ENCODE data around the gene ARHGAP22.
A peak's percentile ranks its signal among the peaks of the same experiment; 100 is the strongest.

Gene ARHGAP22

GRCh38 chr10:48447356-48448215 is 157.3 kb downstream of the ARHGAP22 start:
- Mint-ChIP-seq H3K4me1 (peaks cover 14% of the 10 kb centered on the region), H3K27ac (no peak overlapping the region), H3K27me3 (ENCODE audit: low read depth, poor library complexity) (peaks cover 11% of the 10 kb centered on the region), H3K36me3 (ENCODE audit: low read depth) (no peaks in the 10 kb centered on the region), H3K9me3 (no peaks in the 10 kb centered on the region), H3K4me3 (no peak overlapping the region)
- DNase-seq = no peak
- no peak for TF ChIP-seq CTCF (IDR thresholded peaks at IDR 0.05)

GRCh38 chr10:48446785-48447184 is 158.1 kb downstream of the ARHGAP22 start:
- Mint-ChIP-seq H3K9me3 (no peaks in the 10 kb centered on the region), H3K4me3 (no peak overlapping the region), H3K4me1 (peaks cover 17% of the 10 kb centered on the region), H3K27me3 (ENCODE audit: low read depth, poor library complexity) (peaks cover 11% of the 10 kb centered on the region), H3K36me3 (ENCODE audit: low read depth) (no peaks in the 10 kb centered on the region), H3K27ac (no peak overlapping the region)
- DNase-seq = no peak
- no peak for TF ChIP-seq CTCF (IDR thresholded peaks at IDR 0.05)

GRCh38 chr10:48445932-48446331 is 158.9 kb downstream of the ARHGAP22 start:
- H3K36me3 Mint-ChIP-seq (ENCODE audit: low read depth) = no peaks in the 10 kb centered on the region
- H3K27ac Mint-ChIP-seq = no peak overlapping the region
- no peaks in the 10 kb centered on the region for H3K9me3 Mint-ChIP-seq
- no peak for DNase-seq
- no peak overlapping the region for H3K4me3 Mint-ChIP-seq
- peaks cover 11% of the 10 kb centered on the region for H3K27me3 Mint-ChIP-seq (ENCODE audit: low read depth, poor library complexity)
- H3K4me1 Mint-ChIP-seq = peaks cover 17% of the 10 kb centered on the region
- TF ChIP-seq CTCF (IDR thresholded peaks at IDR 0.05) = no peak

GRCh38 chr10:48444861-48445841 is 159.7 kb downstream of the ARHGAP22 start:
- peaks cover 17% of the 10 kb centered on the region for H3K4me1 Mint-ChIP-seq
- H3K36me3 Mint-ChIP-seq (ENCODE audit: low read depth) = no peaks in the 10 kb centered on the region
- TF ChIP-seq CTCF (IDR thresholded peaks at IDR 0.05) = no peak
- peaks cover 11% of the 10 kb centered on the region for H3K27me3 Mint-ChIP-seq (ENCODE audit: low read depth, poor library complexity)
- H3K27ac Mint-ChIP-seq = no peak overlapping the region
- DNase-seq = no peak
- no peak overlapping the region for H3K4me3 Mint-ChIP-seq
- H3K9me3 Mint-ChIP-seq = no peaks in the 10 kb centered on the region

GRCh38 chr10:48444266-48444665 is 160.6 kb downstream of the ARHGAP22 start:
- Mint-ChIP-seq H3K27ac (no peak overlapping the region), H3K4me3 (no peak overlapping the region), H3K27me3 (ENCODE audit: low read depth, poor library complexity) (peaks cover 11% of the 10 kb centered on the region), H3K9me3 (no peaks in the 10 kb centered on the region), H3K4me1 (peaks cover 17% of the 10 kb centered on the region), H3K36me3 (ENCODE audit: low read depth) (no peaks in the 10 kb centered on the region)
- no peak for DNase-seq
- TF ChIP-seq CTCF (IDR thresholded peaks at IDR 0.05) = peak; percentile 8
